GM21825 (cell line): ENCODE data around the gene RCN2.

ENCODE experiments used
- ATAC-seq: cut with Tn5 transposase; IDR thresholded peaks from one replicate; pipeline ENCODE4 v1.9.1; 2021; ENCODE audit warnings: mild to moderate bottlenecking, moderate library complexity; ENCODE audit not compliant: unreplicated experiment

Gene RCN2

DNA sequence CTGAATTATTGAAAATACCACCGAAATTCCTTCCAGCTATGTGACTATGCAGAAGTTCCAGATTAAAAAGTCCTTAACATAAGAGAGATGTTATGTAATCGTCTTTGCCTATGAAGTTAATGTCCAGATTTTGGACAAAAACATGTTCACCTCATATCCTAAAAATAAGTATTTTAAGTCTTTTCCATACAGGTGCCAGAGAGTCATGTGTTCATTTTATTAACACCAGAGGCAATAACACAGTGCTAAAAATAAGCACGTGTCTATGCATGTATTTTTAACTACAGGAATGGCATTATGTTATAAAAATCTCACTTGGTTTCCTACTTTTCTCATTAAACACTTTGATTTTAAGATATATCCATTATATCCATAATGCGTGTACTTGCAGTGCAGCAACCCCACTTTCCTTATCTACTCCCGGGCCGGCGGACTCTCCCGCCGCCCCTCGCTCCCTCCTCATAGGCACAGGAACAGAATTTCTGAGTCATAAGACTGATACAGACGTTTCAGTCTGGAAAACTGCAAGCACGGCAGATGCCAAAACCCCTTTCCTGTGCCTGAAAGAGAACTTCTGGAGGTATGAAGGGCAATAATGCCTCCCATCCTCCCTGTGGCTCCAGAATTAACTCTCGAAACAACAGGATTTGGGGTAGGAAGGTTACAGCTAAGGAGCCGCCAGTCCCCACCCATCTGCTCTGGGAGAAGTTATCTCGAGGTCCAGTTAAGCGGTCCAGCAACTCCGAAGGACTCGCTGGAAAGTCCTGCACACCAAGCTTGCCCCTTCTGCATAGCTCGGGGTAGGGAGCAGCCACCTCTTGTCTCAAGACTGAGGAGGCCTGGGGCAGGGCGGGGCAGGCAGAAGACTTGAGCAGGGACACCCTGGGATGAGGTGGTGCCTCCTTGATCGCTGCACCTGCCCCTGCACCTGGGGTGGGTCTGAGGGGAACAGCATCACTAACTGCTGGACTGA lies 41.1 kb downstream of the RCN2 start:
- no peak for ATAC-seq

DNA sequence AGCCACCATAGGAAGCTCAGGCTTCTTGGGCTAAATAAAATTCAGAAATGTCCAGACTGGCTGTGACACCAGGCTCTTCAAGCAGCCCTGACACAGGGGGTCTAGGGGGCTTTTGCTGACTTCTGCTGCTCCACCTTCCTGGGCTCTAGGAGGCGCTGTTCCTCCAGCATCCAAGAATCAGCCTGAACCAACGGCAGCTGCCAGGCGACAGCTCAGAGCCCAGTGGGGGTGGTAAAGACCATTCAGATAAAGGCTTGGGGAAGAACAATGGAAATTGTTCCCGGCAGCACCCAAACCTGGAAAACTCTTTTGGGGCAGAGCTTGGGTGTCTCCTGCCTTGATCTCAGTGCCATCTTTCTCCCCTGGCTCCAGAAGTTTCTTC lies 41.8 kb downstream of the RCN2 start:
- ATAC-seq = no peak

DNA sequence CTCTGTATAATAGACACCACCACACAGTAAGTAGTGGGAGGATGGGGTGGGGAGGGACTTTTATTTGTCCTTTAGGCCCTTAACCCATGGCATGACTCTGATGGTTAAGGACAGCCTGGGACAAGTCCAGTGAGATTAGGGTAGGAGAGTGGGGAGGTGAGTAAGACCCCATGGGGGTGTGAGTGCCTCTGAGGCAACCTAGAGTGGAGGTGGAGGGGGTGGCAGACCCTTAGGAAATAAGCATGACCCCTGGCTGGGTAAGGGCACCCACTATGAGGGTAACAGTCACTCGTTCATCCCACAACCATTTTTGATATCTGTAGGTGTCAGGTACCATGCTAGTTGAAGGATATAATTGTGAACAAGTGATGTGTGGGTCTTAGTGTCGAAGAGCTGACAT lies 42.4 kb downstream of the RCN2 start:
- ATAC-seq = no peak

DNA sequence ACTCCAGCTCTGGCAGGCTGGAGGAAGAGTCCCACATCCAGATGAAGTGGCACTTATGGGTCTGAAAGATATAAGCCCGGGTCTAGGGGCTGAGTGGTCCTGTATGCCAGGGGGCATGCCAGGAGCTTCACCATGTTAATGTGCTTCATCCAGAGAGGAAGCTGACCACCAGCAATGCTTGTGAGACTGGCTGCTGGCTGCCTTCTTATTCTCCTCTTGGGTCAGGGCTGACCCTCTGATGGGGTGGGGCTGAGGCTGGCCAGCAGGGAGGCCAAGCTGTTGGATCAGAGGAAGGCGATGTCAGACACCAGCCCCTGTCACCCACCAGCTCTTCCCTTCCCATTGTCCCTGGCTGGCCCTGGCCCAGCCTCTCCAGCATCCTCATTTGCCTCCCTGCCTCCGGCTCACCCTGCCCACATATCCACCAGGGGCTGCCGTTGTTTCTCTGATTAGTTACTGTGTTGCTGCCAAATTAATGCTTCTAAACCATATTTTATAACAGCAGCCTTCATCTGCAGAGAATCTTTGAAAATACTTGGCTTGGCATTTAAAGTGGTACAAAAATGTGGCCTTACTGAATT lies 43.0 kb downstream of the RCN2 start:
- ATAC-seq = no peak

DNA sequence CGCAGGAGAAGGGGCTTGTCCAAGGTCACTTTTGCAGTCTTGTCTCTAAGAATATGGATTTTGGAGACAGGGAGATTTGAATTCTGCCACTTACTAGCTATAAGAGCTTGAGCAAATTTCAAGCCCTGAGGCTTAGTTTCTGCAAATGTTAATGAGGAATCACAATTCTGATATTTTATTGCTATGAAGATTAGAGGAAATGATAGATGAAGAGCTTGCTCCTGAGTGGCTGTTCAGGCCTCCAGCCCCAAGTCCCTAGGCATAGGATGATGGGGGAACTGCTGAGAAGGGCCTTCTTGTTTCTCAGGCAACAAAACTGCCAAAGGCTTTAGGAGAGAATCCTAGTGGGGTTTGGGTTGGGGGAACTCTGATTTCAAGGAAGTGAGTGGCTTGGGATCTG lies 44.6 kb downstream of the RCN2 start:
- ATAC-seq = no peak

DNA sequence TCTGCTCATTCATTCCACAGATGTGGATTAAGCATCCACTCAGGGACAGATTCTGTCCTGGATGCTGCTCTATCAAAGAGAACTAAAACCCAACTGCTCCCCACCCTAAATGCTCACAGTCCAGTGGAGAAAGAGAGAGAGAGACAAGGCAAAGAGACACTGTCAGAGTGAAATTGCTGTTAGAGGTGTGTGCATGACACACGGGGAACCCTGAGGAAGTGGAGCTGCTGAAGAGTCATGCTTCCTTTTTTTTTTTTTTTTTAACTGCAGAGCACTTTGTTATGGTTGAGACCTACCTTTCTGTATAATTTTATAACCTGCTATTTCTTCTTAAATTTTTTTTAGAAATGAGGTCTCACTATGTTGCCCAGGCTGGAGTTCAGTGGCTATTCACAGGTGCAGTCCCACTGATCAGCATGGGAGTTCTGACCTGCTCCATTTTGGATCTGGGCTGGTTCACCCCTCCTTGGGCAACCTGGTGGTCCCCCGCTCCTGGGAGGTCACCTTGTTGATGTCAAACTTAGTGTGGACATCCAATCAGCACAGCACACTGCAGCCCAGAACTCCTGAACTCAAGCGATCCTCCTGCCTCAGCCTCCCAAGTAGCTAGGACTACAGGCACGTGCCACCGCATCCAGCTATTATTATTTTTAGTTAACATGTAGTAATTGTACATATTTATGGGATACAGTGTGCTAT lies 45.2 kb downstream of the RCN2 start:
- no peak for ATAC-seq

DNA sequence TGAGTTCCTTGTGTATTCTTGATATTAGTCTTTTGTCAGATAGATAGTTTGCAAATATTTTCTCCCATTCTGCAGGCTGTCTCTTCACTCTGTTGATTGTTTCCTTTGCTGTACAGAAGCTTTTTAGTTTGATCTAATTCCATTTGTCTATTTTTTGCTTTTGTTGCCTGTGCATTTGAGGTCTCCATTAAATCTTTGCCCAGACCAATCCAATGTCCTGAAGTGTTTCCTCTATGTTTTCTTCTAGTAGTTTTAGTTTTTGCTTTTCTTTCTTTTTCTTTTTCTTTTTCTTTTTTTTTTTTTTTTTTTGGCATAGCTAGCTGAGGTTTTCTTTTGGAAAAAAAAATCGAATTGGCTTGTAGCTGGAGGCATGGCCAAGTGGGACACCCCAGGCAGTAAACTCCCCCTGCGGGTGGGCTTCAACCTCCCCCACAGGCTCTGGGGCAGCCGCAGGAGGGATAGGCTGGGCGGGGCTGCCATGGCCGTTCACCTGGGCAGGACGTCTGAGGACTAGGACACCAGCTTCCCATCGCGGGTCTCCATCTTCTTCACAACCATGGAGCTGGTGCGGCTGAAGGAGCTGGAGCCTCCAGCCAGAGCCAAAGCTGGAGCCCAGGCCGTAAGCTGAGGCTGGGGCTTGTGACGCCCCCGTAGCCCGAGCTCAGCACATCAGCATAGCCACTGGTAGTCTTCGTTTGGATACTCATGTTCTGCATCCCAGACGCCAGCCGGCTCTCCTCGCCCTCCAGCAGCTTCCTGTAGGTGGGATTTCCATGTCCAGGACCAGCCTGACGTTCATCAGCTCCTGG lies 47.2 kb downstream of the RCN2 start:
- no peak for ATAC-seq

DNA sequence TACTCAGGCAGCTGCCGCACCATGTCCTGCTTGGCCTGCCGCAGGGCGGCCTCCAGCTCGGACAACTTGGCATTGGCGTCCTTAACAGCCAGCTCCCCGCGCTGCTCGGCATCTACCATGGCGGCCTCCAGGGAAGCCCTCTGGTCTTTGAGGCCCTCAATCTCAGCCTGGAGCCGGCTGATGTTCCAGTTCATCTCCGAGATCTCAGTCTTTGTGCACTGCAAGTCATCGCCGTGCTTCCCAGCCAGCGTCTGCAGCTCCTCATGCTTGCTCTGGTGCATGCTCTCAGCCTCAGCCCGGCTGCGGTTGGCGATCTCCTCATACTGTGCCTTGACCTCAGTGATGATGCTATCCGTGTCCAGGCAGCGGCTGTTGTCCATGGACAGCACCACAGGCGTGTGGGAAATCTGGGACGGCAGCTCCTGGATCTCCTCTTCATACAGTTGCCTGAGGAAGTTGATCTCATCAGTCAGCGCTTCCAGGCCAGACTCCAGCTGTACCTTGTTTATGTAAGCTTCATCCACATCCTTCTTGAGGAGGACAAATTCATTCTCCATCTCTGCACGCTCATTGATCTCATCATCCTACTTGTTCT lies 47.9 kb downstream of the RCN2 start:
- no peak for ATAC-seq

DNA sequence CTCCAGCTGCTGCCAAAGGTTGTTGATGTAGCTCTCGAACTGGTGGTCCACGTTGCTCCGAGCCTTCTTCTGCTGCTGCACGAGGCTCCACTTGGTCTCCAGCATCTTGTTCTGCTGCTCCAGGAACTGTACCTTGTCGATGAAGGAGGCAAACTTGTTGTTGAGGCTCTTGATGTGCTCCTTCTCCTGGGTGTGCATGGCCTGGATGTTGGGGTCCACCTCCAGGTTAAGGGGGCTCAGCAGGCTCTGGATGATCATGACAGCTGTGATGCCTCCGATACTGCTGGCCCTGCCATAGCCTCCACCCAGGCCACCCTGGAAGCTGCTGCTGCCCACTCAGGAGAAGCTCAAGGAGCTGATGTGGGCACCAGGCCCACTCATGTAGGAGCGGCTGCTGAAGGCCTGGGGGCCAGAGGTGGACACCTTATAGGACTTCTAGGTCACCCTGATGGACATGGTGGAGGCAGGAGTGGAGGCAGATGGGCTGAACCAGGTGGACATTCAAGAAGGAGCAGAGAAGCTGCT lies 48.5 kb downstream of the RCN2 start:
- ATAC-seq = no peak

DNA sequence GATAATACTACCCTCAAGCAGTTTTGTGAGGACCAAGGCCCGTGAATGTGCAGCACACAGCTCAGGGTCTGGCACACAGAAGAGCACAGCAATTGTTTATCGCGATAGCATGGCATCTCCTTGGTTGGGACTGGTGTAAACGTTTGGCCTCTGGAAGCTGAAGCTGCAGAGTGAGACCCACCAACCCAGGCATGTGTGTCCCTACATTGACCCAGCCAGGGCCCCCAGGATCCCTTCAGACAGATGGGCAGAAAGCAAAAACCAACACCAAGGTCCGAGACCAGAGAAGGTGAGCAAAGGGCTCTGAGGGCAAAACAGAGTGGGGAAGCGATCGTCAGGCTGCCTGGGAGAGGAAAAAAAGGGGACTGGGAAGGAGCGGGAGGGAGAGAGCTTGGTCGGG lies 50.8 kb downstream of the RCN2 start:
- no peak for ATAC-seq

DNA sequence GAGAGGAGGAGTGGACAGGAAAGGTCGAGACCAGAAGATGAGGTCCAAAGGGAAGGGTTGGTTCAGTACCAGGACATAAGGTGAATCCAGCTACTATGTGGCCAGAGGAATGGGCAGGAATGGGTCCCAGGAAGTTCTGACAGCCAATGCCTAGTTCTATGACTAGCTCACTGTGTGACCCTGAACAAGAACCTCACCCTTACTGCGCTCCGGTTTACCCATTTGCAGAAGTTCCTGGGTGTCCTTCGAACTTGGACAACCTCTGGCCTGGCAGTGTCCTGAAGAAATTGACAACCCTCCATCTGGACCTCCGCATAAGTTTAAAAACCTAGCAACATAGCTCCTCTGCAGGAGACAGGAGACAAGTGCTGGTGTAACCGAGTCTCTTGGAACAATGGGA lies 51.2 kb downstream of the RCN2 start:
- no peak for ATAC-seq

DNA sequence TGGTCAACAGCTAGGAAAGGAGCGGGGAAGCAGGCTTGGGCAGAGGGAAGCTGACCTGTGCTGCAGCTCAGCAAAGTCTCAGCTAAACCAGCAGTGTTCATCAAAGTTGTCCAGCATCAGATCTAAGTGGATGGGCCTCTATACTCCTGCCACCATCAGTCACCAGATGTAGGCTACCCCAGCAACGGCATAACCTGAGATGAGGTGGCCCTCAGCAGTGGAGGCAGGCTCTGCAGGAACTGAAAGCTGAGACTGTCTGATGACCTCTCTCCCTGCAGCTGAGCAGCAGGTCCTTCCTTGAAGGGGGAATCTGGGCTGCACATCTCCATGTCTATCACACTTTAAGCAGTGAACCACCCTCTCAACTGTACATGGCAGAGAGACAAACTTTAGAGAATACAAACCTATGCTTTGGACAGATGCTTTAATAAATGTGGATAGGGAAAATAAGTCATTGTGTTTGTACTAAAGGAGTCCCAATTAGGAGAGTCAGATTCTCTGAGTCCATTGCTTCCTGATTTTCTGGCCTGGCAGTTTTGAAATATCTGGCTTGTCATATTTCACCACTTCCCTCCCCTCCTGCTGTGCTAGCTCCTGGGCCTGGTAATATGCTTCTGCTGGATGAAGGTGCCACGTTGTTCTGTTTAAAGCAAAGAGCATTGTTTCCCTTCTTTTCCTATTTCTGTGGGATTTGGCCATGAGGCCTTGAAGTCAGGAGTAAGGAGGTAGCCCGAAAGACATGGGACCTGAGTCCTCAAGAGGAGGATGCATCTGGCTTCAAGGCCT lies 52.2 kb downstream of the RCN2 start:
- no peak for ATAC-seq

DNA sequence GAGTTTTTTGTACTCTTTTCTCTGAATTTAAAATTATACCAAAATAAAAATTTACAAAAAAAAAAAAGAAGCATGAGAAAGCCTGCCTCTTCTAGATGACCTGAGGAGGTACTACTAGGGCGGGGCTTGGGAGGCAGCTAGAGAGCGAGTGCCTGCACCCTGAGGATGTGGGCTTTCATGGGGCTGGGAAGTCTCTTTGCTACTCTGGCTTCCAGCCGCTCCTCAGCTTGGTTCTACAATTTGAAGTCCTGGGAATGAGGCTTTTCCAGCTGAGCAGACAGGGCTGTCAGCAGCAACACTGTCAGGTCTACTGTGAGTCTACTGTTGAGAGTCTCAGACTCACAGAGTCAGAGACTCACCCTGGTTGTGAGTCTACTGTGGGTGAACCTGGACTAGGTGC lies 55.2 kb downstream of the RCN2 start:
- ATAC-seq = no peak

DNA sequence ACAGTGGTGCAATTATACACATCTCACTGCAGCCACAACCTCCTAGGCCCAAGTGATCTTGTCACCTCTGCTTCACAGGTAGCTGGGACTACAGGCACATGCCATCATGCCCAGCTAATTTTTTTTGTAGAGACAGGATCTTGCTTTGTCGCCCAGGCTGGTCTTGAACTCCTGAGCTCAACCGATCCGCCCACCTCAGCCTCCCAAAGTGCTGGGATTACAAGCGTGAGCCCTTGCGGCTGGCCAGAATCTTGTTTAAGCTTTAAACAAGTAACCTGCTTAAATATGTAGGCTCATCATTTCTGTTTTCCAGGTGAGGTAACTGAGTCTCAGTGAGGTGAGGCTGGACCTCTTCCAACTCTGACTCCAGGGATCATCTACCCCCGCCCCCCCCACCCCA lies 55.7 kb downstream of the RCN2 start:
- no peak for ATAC-seq

DNA sequence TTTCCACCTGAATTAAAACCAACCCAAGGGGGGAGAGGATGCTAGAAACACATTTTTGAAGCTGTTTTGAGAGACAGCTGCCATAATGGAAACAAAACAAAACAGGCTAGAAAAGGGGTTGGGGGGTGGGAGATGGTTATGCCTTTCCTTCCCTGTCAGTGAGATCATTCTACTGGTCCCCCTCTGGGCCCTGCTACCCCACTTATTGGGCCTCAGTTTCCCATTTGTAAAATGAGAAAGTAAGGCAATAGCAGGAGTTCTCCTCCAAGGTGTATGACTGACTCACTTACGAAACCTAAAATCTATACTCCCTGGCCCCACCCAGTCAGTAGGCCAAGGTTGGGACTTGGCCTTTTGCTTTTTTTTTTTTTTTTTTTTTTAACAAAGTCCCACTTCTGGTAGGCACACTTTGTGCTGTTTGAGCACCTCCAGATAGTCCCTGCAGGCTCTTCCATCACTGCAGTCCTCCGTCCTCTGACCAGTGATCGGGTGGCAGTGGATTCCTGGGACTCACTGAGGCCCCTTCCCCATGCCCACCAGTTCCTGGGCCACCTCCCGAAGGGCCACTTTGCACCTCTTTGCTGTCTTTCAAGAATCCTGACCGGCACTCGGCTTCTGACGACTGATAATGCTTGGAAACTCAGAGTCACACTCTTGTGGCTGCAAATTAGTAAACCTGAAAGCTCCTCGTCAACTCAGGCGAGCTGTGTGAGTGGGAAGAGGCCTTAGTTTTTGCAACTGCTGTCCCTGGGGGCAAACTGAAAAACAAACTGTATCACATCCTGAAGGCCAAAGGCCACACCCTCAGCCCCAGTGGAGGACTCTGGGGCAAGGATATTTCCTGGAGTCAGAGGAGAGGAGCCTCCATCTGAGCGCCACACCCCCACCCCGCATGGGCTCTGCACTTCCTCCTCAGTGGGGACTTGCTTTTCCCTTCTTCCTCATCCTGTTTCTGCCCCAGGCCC lies 56.6 kb downstream of the RCN2 start:
- ATAC-seq = peak; percentile 80

DNA sequence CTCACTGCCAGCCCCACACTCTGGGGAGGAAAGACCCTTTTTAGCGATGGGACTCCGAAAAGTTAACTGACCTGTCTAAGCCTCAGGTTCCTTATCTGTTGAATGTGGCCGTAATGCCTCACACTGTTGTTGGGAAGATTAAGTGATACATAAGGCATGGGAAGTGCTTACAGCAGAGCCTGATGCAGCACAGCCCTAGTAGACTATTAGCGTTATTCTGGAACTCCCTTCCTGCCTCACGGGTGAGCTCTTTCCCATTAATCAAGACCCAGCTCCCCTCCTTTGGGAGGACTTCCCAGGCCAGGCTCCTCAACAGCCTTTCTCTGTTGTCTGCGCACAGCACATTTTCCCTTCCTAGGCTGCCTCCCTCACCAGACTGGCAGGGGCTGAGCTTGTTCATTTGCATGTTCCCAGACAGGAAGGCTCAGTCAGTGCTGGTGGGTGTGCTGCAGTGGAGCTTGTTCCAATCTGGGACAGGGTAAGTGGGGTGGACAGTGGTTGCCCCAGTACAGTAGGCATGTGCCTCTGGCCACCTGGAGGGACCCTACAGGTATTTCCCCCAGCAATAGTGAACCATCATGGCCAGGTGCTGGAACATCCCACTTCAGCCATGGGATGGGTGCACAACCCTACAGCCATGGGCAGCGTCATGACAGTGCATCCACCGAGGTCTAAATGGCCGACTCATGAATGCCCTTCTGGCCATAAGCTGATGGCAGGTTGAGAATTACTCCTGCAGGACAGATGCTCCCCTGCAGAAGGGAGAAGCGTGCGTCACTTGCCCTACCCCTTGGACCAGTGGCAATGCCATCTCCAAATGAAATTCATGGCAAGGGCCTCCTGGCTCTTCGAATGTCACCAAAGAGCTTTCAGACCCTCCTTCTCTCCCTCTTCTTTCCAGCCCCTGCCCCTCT lies 57.6 kb downstream of the RCN2 start:
- ATAC-seq = no peak

DNA sequence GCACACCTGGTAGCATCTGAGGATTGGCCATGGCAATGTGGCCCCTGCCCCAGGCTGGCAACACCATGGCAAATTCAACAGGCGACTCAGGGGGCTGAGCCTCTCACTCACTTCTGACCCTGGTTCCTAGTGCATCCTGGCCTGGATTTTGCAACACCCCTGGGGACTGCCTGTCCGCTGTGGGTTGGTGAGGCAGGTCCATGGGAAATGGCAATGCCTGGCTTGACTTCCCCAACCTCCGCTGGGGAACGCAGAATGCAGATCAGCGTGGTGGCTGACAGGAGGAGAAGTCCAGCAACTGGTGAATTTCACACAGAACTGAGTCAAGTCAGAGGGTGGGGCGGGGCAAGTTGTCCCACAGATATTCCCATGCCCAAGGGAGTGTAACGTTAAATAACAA lies 59.5 kb downstream of the RCN2 start:
- ATAC-seq = no peak
